Neural progenitor cell (in vitro differentiated cells): ENCODE measurements around the gene AUH. TPM values are rescaled to one million over a fixed set of nuclear protein-coding genes. Genes with fewer than 3 reads are reported as not detected.

Experiments used
- DNase-seq: peaks from one replicate; pipeline ENCODE4 v3.0.0-alpha.2; 2016; ENCODE audit warnings: low spot score
- H2AFZ ChIP-seq: fragments of 200-600 bp; sonication (generic); replicated peaks from 2 replicates; pipeline ENCODE4 v1.6.1; 2016; ENCODE audit warnings: antibody characterized with exemption
- H3F3A ChIP-seq: fragments of 200-600 bp; sonication (generic); 2 replicates; pipeline ENCODE4 v1.6.1; 2016; ENCODE audit warnings: antibody characterized with exemption, low read depth
- H3K27ac ChIP-seq: fragments of 200-600 bp; sonication (generic); 2 replicates; pipeline ENCODE4 v1.5.1; 2016; ENCODE audit warnings: mild to moderate bottlenecking
- H3K27me3 ChIP-seq: fragments of 200-600 bp; sonication (generic); 2 replicates; pipeline ENCODE4 v1.6.1; 2016; ENCODE audit warnings: mild to moderate bottlenecking, moderate library complexity
- H3K36me3 ChIP-seq: fragments of 200-600 bp; sonication (generic); 2 replicates; pipeline ENCODE4 v1.5.1; 2016
- H3K4me1 ChIP-seq: fragments of 200-600 bp; sonication (generic); 2 replicates; pipeline ENCODE4 v1.6.1; 2016; ENCODE audit warnings: mixed run types
- H3K4me2 ChIP-seq: fragments of 200-600 bp; sonication (generic); 2 replicates; pipeline ENCODE4 v1.6.1; 2016
- H3K4me3 ChIP-seq: fragments of 200-600 bp; sonication (generic); 2 replicates; pipeline ENCODE4 v1.5.1; 2016
- H3K79me2 ChIP-seq: fragments of 200-600 bp; sonication (generic); 2 replicates; pipeline ENCODE4 v1.6.1; 2016; ENCODE audit warnings: low read depth
- H3K9ac ChIP-seq: fragments of 200-600 bp; sonication (generic); 2 replicates; pipeline ENCODE4 v1.6.1; 2016
- H3K9me3 ChIP-seq: fragments of 200-600 bp; sonication (generic); 2 replicates; pipeline ENCODE4 v1.5.1; 2016; ENCODE audit warnings: low read depth
- H4K20me1 ChIP-seq: fragments of 200-600 bp; sonication (generic); 2 replicates; pipeline ENCODE4 v1.6.1; 2016; ENCODE audit warnings: low read depth
- H3K27ac Mint-ChIP-seq: 3 replicates; pipeline ENCODE4 v1.8.0; 2021; ENCODE audit warnings: mixed read lengths
- H3K27me3 Mint-ChIP-seq: 2 replicates; pipeline ENCODE4 v1.8.0; 2022; ENCODE audit warnings: low read depth, mild to moderate bottlenecking, inconsistent platforms, moderate library complexity, mixed read lengths; ENCODE audit not compliant: insufficient read depth
- H3K36me3 Mint-ChIP-seq: 3 replicates; pipeline ENCODE4 v1.8.0; 2021; ENCODE audit warnings: mixed read lengths
- H3K4me1 Mint-ChIP-seq: 3 replicates; pipeline ENCODE4 v1.8.0; 2021; ENCODE audit warnings: mixed read lengths
- H3K4me3 Mint-ChIP-seq: 3 replicates; pipeline ENCODE4 v1.8.0; 2021; ENCODE audit warnings: mild to moderate bottlenecking, moderate library complexity, mixed read lengths
- H3K9me3 Mint-ChIP-seq: 3 replicates; pipeline ENCODE4 v1.8.0; 2020; ENCODE audit warnings: mixed read lengths
- EZH2 ChIP-seq: fragments of 200-600 bp; sonication (generic); IDR thresholded peaks from 2 replicates; pipeline ENCODE4 v1.6.1; 2017; ENCODE audit warnings: antibody characterized with exemption, mild to moderate bottlenecking, moderate library complexity
- EZH2phosphoT487 ChIP-seq: fragments of 200-600 bp; sonication (generic); IDR thresholded peaks from 2 replicates; pipeline ENCODE4 v1.6.1; 2017; ENCODE audit warnings: antibody characterized with exemption
- total RNA-seq: library from RNA; depleted of rRNA; stranded (reverse); fragments of >200 nt; gene quantifications from 2 replicates; pipeline ENCODE4 v1.2.3, GENCODE V29; 2015; ENCODE audit warnings: low replicate concordance
- TF ChIP-seq, protein P1 (sequence below): fragments of 200-600 bp; sonication (generic); IDR thresholded peaks from 2 replicates; pipeline ENCODE4 v1.5.1; 2017; ENCODE audit warnings: antibody characterized with exemption, mild to moderate bottlenecking

AUH gene
- total RNA-seq, 1 donor from 2014 or later: 17.3 TPM

DNA sequence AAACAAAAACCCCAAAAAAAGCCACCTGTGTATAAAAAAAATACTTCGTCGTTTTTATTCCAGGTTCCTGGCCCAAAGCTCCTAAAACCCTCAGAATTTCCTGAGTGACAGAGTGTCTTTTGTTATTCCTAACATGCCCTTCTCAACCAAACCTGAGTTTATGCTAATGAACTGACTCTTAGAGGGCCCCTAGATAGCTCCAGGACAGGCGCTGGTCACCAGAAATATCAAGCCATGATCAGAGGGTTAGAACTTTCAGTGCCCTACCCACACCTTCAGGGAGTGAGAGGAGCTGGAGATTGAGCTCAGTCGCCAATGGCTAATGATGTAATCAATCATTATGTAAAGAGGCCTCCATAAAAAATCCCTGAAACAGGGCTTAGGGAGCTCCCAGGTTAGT is 15.7 kb downstream of the AUH start:
- TF ChIP-seq EZH2phosphoT487 (no peak), EZH2 (no peak)
- TF ChIP-seq, protein P1, sequence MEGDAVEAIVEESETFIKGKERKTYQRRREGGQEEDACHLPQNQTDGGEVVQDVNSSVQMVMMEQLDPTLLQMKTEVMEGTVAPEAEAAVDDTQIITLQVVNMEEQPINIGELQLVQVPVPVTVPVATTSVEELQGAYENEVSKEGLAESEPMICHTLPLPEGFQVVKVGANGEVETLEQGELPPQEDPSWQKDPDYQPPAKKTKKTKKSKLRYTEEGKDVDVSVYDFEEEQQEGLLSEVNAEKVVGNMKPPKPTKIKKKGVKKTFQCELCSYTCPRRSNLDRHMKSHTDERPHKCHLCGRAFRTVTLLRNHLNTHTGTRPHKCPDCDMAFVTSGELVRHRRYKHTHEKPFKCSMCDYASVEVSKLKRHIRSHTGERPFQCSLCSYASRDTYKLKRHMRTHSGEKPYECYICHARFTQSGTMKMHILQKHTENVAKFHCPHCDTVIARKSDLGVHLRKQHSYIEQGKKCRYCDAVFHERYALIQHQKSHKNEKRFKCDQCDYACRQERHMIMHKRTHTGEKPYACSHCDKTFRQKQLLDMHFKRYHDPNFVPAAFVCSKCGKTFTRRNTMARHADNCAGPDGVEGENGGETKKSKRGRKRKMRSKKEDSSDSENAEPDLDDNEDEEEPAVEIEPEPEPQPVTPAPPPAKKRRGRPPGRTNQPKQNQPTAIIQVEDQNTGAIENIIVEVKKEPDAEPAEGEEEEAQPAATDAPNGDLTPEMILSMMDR: no peak
- no peak for DNase-seq
- Histone ChIP-seq H3K9me3 (no peaks in the 10 kb centered on the region), H3K27ac (no peak overlapping the region), H3K4me1 (peaks cover 11% of the 10 kb centered on the region), H4K20me1 (no peaks in the 10 kb centered on the region), H3K79me2 (peaks cover 26% of the 10 kb centered on the region), H3K4me3 (no peak overlapping the region), H3K4me2 (no peak overlapping the region), H3K36me3 (no peaks in the 10 kb centered on the region), H3F3A (no peaks in the 10 kb centered on the region), H2AFZ (no peak overlapping the region), H3K9ac (no peak overlapping the region), H3K27me3 (no peaks in the 10 kb centered on the region)
- H3K9me3 Mint-ChIP-seq: peaks cover 2% of the 10 kb centered on the region
- no peak overlapping the region for H3K4me3 Mint-ChIP-seq
- peaks cover 2% of the 10 kb centered on the region for H3K27me3 Mint-ChIP-seq
- H3K4me1 Mint-ChIP-seq: no peaks in the 10 kb centered on the region
- no peak overlapping the region for H3K27ac Mint-ChIP-seq
- H3K36me3 Mint-ChIP-seq: peaks cover 27% of the 10 kb centered on the region

DNA sequence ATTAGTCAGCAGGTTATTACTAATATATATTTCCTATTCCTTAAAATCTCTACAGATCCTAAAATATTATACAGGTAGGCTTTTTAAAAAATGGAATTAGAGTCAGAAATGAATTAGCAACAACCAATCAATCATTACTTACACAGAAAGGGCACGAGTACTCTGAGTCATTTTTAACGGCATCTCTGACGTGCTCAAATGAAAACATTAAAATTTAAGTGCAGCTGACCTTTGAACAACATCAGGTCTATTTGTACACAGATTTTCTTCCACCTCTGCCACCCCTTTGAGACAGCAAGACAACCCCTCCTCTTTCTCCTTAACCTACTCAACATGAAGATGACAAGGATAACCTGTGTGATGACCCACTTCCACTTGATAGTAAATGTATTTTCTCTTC is 19.1 kb downstream of the AUH start:
- Histone ChIP-seq H4K20me1 (no peaks in the 10 kb centered on the region), H3K9ac (no peak overlapping the region), H3K27ac (no peak overlapping the region), H3K36me3 (no peaks in the 10 kb centered on the region), H3F3A (no peaks in the 10 kb centered on the region), H3K79me2 (peaks cover 19% of the 10 kb centered on the region), H3K4me3 (no peak overlapping the region), H3K9me3 (no peaks in the 10 kb centered on the region), H3K27me3 (no peaks in the 10 kb centered on the region), H2AFZ (no peak overlapping the region), H3K4me1 (peaks cover 7% of the 10 kb centered on the region), H3K4me2 (no peak overlapping the region)
- peaks cover 37% of the 10 kb centered on the region for H3K36me3 Mint-ChIP-seq
- TF ChIP-seq EZH2phosphoT487: no peak
- TF ChIP-seq, protein P1: no peak
- no peak overlapping the region for H3K27ac Mint-ChIP-seq
- no peak for DNase-seq
- peaks cover 2% of the 10 kb centered on the region for H3K9me3 Mint-ChIP-seq
- H3K27me3 Mint-ChIP-seq: peaks cover 2% of the 10 kb centered on the region
- H3K4me1 Mint-ChIP-seq: no peaks in the 10 kb centered on the region
- no peak overlapping the region for H3K4me3 Mint-ChIP-seq

DNA sequence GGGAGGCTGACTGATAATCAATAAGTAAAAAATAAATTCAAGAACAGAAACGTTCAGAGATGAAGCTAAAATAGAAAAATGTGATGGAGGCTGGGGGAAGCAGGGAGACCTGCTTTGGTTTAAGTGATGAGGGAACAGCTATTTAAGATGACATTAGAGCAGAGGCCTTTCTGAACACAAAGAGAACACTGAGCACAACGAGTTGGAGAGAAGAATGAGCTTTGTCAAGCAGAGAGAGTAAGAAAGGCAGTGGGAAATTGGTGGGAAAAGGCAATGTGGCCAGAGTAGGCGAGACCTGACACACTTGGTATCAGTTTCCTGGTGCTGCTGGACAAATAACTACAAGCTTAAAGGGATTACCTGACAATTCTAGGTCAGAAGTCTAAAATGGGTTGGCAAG is 20.0 kb downstream of the AUH start:
- H3F3A ChIP-seq: no peaks in the 10 kb centered on the region
- no peaks in the 10 kb centered on the region for H4K20me1 ChIP-seq
- peaks cover 19% of the 10 kb centered on the region for H3K79me2 ChIP-seq
- no peak overlapping the region for H3K9ac ChIP-seq
- peaks cover 2% of the 10 kb centered on the region for H3K27me3 Mint-ChIP-seq
- no peak overlapping the region for H3K4me3 ChIP-seq
- no peak overlapping the region for H3K4me2 ChIP-seq
- no peak overlapping the region for H3K4me3 Mint-ChIP-seq
- no peak for DNase-seq
- H3K9me3 Mint-ChIP-seq: peaks cover 2% of the 10 kb centered on the region
- no peak overlapping the region for H3K27ac Mint-ChIP-seq
- H3K27me3 ChIP-seq: no peaks in the 10 kb centered on the region
- H3K4me1 ChIP-seq: no peaks in the 10 kb centered on the region
- H3K9me3 ChIP-seq: no peaks in the 10 kb centered on the region
- H3K27ac ChIP-seq: no peak overlapping the region
- no peaks in the 10 kb centered on the region for H3K36me3 ChIP-seq
- TF ChIP-seq EZH2phosphoT487 (no peak), EZH2 (no peak)
- TF ChIP-seq, protein P1: no peak
- H3K4me1 Mint-ChIP-seq: no peaks in the 10 kb centered on the region
- H3K36me3 Mint-ChIP-seq: peaks cover 37% of the 10 kb centered on the region
- no peak overlapping the region for H2AFZ ChIP-seq
